GM13977 (cell line): ENCODE measurements around the gene ARHGAP12.

Experiments
- DNase-seq: peaks from one replicate; pipeline ENCODE4 v3.0.0; 2012; ENCODE audit warnings: low spot score
- CTCF ChIP-seq: IDR thresholded peaks from 2 replicates; pipeline ENCODE4 v1.5.1; 2012; ENCODE audit warnings: mild to moderate bottlenecking, control low read depth; ENCODE audit not compliant: insufficient read depth; ENCODE audit errors: extremely low read depth, missing control alignments
- in situ Hi-C: fragments of 300-500 bp; cut with MboI; formaldehyde crosslinking; loops from one replicate; pipeline ENCODE4 v1.12.0; 2022; ENCODE audit warnings: low sequenced_read_pairs, low pct_unique_long_range_greater_than_20kb, mixed read lengths, inconsistent platforms; ENCODE audit not compliant: unreplicated experiment

The ARHGAP12 gene

DNA sequence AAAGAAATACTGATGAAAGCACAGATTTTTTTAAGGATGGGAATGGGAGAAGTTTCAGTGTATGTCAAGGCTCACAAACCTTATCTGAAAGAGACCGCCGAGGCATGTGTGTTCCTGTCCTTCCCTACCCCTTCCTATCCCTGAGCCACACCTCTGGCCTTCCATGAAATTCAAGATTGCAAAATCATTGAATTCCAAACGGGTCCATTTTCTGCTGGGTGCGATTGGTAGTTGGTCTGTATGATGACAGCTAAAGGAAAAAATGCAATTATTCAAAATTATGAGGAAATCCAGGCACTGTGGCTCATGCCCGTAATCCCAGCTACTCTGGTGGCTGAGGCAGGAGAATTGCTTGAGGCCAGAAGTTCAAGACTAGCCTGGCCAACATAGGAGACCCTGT lies 170.1 kb downstream of the ARHGAP12 start:
- TF ChIP-seq CTCF: no peak

DNA sequence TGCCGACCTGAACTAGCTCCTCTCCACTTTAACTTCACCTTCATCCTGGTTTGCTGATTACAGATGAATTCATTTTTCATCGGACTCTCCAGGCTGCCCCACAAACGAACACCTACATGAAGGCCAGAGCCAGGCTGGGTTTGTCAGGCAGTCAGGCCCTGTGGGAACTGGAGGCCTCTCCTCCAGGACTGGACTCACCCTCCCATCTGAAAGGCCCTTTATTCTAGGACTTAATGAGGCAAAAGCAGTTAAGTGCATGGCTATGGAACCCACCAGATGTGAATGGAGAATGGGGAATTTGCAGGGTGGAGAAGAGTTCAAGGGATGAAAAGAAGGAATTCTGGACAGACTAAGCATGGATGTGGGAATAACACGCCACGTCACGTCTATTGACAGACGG lies 170.8 kb downstream of the ARHGAP12 start:
- in situ Hi-C loops: no loop called here
- TF ChIP-seq CTCF: no peak
- no peak for DNase-seq

More for the DNA sequence above, 170.1 kb downstream of the ARHGAP12 start:
- no peak for DNase-seq
- in situ Hi-C loops: no loop called here

- in situ Hi-C loops: no loop called here
- TF ChIP-seq CTCF: no peak
- DNase-seq: no peak
These were observed 171.2 kb downstream of the ARHGAP12 start for GRCh38 chr10:31757386-31757791.

- no peak for DNase-seq
- in situ Hi-C loops: no loop called here
- no peak for TF ChIP-seq CTCF
These were observed 171.9 kb downstream of the ARHGAP12 start for GRCh38 chr10:31756729-31757110.

DNA sequence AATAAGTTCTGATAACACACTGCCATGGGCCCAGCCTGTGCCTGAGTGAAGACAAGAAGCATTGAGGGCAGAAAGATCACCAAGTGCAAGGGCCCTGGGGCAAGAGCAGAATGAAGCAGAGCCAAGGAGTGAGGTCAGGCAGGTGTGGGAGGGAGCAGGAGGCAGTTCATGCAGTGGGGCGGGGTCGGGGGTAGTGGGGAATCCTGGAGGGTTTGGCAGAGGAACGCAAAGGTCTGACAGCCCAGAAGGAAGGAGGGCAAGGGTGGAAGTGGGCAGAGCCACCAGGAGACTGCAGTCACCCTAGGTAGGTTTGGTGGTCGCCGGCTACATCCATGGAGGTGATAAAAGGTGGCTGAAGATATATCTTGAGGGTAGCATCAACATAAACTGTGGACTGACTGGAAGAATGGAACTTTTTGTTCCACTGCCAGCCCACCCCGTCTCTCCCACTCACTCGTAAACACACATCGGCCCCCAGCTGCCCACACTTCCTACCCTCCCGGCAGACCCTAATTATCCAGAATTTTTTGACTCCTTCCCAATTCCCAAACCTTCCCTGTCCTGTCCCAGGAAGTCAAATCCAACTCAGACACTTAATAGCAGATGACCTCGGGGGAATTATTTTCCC lies 172.4 kb downstream of the ARHGAP12 start:
- DNase-seq: no peak
- no peak for TF ChIP-seq CTCF
- in situ Hi-C loops: no loop called here
